Measurements from ENCODE around the gene DPM3.

DNA sequence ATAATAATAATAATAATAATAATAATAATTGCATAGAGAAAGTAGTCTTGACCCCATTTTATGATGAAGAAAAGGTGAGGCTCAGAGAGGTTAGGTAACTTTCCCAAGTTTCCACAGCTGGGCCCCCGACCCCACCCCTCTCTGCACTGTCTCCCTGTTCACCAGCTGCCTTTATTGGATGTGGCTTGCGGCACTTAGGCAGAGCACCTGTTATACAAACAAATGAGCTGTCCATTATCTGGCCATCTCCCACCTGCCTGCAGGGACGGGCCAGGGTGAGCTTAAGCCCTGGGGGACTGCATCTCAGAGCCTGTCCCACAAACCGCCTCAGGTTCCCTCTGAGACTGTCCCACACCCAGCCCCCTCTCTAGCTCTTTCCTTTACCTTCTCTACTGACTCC lies 22.7 kb downstream of the DPM3 start:
- TF ChIP-seq, protein P1, sequence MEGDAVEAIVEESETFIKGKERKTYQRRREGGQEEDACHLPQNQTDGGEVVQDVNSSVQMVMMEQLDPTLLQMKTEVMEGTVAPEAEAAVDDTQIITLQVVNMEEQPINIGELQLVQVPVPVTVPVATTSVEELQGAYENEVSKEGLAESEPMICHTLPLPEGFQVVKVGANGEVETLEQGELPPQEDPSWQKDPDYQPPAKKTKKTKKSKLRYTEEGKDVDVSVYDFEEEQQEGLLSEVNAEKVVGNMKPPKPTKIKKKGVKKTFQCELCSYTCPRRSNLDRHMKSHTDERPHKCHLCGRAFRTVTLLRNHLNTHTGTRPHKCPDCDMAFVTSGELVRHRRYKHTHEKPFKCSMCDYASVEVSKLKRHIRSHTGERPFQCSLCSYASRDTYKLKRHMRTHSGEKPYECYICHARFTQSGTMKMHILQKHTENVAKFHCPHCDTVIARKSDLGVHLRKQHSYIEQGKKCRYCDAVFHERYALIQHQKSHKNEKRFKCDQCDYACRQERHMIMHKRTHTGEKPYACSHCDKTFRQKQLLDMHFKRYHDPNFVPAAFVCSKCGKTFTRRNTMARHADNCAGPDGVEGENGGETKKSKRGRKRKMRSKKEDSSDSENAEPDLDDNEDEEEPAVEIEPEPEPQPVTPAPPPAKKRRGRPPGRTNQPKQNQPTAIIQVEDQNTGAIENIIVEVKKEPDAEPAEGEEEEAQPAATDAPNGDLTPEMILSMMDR (conservative IDR thresholded peaks at IDR 0.05 in 1 of 2, IDR thresholded peaks at IDR 0.05 in 1 of 2; ENCODE audit: extremely low read depth in 1 of 2, insufficient read depth in 1 of 2, low read depth in 1 of 2, low read length in 2 of 2) = no peak
- no peak for TF ChIP-seq EZH2 (IDR thresholded peaks at IDR 0.05; ENCODE audit: borderline replicate concordance, low read length)
